Vagina (tissue), 2 donors: ENCODE results near the gene C2orf68.

Experiments used
- CTCF ChIP-seq, 3 experiments: fragments of 450-650 bp in 2 of 3; fragments of 200-600 bp in 1 of 3; sonication (generic) in 1 of 3; IDR thresholded peaks; one replicate each; pipeline ENCODE4 v1.5.1; 2017 to 2019; ENCODE audit warnings: antibody characterized with exemption in 3 of 3, mild to moderate bottlenecking in 2 of 3, moderate library complexity in 2 of 3
- POLR2A ChIP-seq, 2 donors: fragments of 450-650 bp; IDR thresholded peaks; one replicate each; pipeline ENCODE4 v1.6.1; 2017; ENCODE audit warnings: antibody characterized with exemption in 2 of 2, mild to moderate bottlenecking in 2 of 2, moderate library complexity in 2 of 2

GRCh38 chr2:85560812-85561279 lies 51.0 kb downstream of the C2orf68 start:
- TF ChIP-seq CTCF (IDR thresholded peaks at IDR 0.05) (no peak), POLR2A (IDR thresholded peaks at IDR 0.05) (no peak)
